ENCODE measurements around the gene SOCS7. TPM values are rescaled to one million over a fixed set of nuclear protein-coding genes. Genes with fewer than 3 reads are reported as not detected.

Gene SOCS7
- total and polyA plus RNA-seq, 4 donors, result 2.9 to 17.2 (median 11.0) TPM

DNA sequence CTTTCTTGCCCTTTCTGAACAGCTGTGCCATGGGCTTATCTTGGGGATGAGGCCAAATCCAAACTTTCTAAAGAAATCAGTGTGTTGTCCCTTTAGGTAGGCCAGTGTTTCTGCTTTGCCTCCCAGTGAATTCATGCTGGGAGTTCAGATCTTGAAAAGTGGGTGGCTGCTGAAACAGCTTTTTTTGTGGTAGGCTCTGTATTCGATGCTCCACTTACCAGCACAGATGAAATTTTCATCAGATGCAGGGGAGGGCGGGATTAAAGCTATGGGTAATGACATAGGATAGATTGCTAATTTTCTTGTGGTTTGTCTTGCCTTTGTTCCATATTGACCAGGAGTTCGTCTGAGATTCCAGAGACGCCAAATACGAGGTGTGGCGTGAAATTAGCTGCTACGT lies 2.8 kb downstream of the SOCS7 start:
- Histone ChIP-seq H3K27me3 (ENCODE audit: control insufficient read depth in 1 of 2, insufficient read depth in 2 of 2, low read length in 1 of 2) (no peaks in the 10 kb centered on the region), H3K27ac (ENCODE audit: low read depth in 1 of 2, low read length in 2 of 2) (no peak overlapping the region), H3K36me3 (ENCODE audit: control insufficient read depth in 1 of 2, insufficient read depth in 2 of 2, low read length in 1 of 2) (no peaks in the 10 kb centered on the region), H3K4me1 (ENCODE audit: control insufficient read depth in 1 of 2, insufficient read depth in 2 of 2, low read length in 2 of 2) (peaks cover 5 to 11% of the 10 kb centered on the region in 2 donors), H3K9me3 (ENCODE audit: control insufficient read depth, low read length) (no peaks in the 10 kb centered on the region), H3K4me3 (ENCODE audit: low read length in 2 of 2) (no peak overlapping the region)
- no peak for ATAC-seq (ENCODE audit: low FRiP score)
- no peak for DNase-seq
- intact Hi-C loops (cut with DNase I), result no loop called here
- 50 to 62% methylated on average over 7 of the region's 7 CpGs for WGBS, 2 donors

DNA sequence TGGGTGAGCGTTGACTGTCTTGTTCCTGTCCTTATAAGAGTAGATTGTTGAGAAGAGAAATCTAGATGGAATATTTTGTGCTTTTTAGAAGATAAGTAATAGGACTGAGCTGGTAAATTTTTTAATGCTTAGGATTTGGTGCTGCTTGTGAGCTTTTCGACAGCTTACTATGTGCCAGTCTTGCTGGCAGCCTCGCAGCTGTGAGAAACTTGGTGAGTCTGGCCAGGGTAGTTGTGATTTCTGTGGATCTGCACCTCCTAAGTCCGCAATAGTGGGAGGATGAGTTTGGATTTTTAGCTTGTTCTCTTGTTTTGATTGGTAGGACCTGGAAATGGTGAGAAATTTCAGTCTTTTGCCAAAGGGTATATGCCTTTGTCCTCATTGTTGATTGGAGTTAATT lies 3.6 kb downstream of the SOCS7 start:
- ATAC-seq (ENCODE audit: low FRiP score) (no peak), DNase-seq (no peak)
- no peak overlapping the region for H3K27ac ChIP-seq (ENCODE audit: low read depth in 1 of 2, low read length in 2 of 2)
- no peaks in the 10 kb centered on the region for H3K9me3 ChIP-seq (ENCODE audit: control insufficient read depth, low read length)
- no peaks in the 10 kb centered on the region for H3K27me3 ChIP-seq (ENCODE audit: control insufficient read depth in 1 of 2, insufficient read depth in 2 of 2, low read length in 1 of 2)
- no peaks in the 10 kb centered on the region for H3K36me3 ChIP-seq (ENCODE audit: control insufficient read depth in 1 of 2, insufficient read depth in 2 of 2, low read length in 1 of 2)
- 10 to 16% methylated on average over 4 of the region's 4 CpGs for WGBS, 2 donors
- H3K4me3 ChIP-seq (ENCODE audit: low read length in 2 of 2), result no peak overlapping the region
- peaks cover 5 to 11% of the 10 kb centered on the region in 2 donors for H3K4me1 ChIP-seq (ENCODE audit: control insufficient read depth in 1 of 2, insufficient read depth in 2 of 2, low read length in 2 of 2)
- intact Hi-C loops (cut with DNase I), result no loop called here

- intact Hi-C loops (cut with DNase I), result no loop called here
- Histone ChIP-seq H3K27ac (ENCODE audit: low read depth in 1 of 2, low read length in 2 of 2) (peak overlapping the region in 1 of 2 donors; percentile 65), H3K36me3 (ENCODE audit: control insufficient read depth in 1 of 2, insufficient read depth in 2 of 2, low read length in 1 of 2) (no peaks in the 10 kb centered on the region), H3K4me3 (ENCODE audit: low read length in 2 of 2) (no peak overlapping the region), H3K9me3 (ENCODE audit: control insufficient read depth, low read length) (no peaks in the 10 kb centered on the region), H3K4me1 (ENCODE audit: control insufficient read depth in 1 of 2, insufficient read depth in 2 of 2, low read length in 2 of 2) (peaks cover 5 to 14% of the 10 kb centered on the region in 2 donors), H3K27me3 (ENCODE audit: control insufficient read depth in 1 of 2, insufficient read depth in 2 of 2, low read length in 1 of 2) (no peaks in the 10 kb centered on the region)
- WGBS, 2 donors, result 5 to 6% methylated on average over 2 of the region's 2 CpGs
- DNase-seq, result no peak
- ATAC-seq (ENCODE audit: low FRiP score), result no peak
Measured at GRCh38 chr17:38357486-38358123, 6.0 kb downstream of the SOCS7 start.

DNA sequence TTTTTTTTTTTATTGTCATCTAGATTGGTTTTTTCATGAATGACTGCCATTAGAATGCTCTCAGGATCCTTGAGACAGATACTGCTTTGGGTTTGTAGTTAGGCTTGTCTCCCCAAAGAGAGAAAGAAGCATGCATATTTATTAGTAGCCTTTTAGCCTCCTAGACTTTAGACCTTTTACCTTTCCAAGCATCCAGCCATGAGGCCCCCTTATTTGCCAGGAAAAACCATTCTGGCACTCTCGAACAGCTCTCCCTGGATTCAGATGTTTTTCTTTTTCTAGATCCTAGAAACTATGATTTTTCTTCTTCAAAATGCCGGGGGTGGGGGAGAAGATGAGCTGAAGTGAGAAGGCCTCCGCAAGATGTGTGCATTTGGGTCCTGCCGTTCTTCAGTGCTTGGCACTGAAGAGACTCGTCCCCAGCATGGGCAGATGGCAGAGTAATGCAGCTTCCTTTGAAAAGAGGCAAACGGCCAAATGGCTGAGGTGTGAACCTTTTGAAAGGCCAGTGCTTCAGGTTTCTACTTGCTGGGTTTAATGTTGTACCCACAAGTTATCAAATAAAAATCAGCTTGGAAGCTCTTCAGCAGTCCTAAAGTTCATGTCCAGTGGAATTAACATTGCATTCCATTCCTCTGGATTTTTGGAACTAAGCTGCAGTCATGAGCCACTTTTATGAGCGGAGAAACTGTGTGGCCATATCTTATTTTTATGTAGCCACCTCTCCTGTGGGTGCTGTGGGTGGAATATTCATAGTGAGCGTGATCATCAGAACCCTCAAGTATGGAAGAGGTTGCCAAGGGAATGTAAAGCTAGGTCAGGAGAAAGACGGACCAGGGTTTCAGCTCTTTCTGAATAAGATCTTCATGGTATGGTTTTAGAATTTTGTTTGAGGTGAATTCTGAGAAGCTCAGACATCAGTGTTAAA lies 7.2 kb downstream of the SOCS7 start:
- ATAC-seq (ENCODE audit: low FRiP score) (no peak), DNase-seq (no peak)
- peaks cover 5 to 12% of the 10 kb centered on the region in 2 donors for H3K4me1 ChIP-seq (ENCODE audit: control insufficient read depth in 1 of 2, insufficient read depth in 2 of 2, low read length in 2 of 2)
- no peaks in the 10 kb centered on the region for H3K36me3 ChIP-seq (ENCODE audit: control insufficient read depth in 1 of 2, insufficient read depth in 2 of 2, low read length in 1 of 2)
- WGBS, 2 donors, result 19 to 20% methylated on average over 9 of the region's 9 CpGs
- no peaks in the 10 kb centered on the region for H3K27me3 ChIP-seq (ENCODE audit: control insufficient read depth in 1 of 2, insufficient read depth in 2 of 2, low read length in 1 of 2)
- H3K27ac ChIP-seq (ENCODE audit: low read depth in 1 of 2, low read length in 2 of 2), result peak overlapping the region in 1 of 2 donors; percentile 68
- no peak overlapping the region for H3K4me3 ChIP-seq (ENCODE audit: low read length in 2 of 2)
- intact Hi-C loops (cut with DNase I), result no loop called here
- H3K9me3 ChIP-seq (ENCODE audit: control insufficient read depth, low read length), result no peaks in the 10 kb centered on the region

- Histone ChIP-seq H3K27ac (ENCODE audit: low read depth in 1 of 2, low read length in 2 of 2) (no peak overlapping the region), H3K4me3 (ENCODE audit: low read length in 2 of 2) (no peak overlapping the region), H3K27me3 (ENCODE audit: control insufficient read depth in 1 of 2, insufficient read depth in 2 of 2, low read length in 1 of 2) (no peaks in the 10 kb centered on the region), H3K9me3 (ENCODE audit: control insufficient read depth, low read length) (no peaks in the 10 kb centered on the region), H3K36me3 (ENCODE audit: control insufficient read depth in 1 of 2, insufficient read depth in 2 of 2, low read length in 1 of 2) (peaks cover 2 to 4% of the 10 kb centered on the region in 2 donors), H3K4me1 (ENCODE audit: control insufficient read depth in 1 of 2, insufficient read depth in 2 of 2, low read length in 2 of 2) (peaks cover 3 to 12% of the 10 kb centered on the region in 2 donors)
- no peak for DNase-seq
- WGBS, 2 donors, result 54 to 71% methylated on average over 5 of the region's 5 CpGs
- no peak for ATAC-seq (ENCODE audit: low FRiP score)
- intact Hi-C loops (cut with DNase I), result no loop called here
Measured at GRCh38 chr17:38361694-38362465, 10.2 kb downstream of the SOCS7 start.

GRCh38 chr17:38363016-38363415 lies 11.4 kb downstream of the SOCS7 start:
- DNase-seq (no peak), ATAC-seq (ENCODE audit: low FRiP score) (no peak)
- H3K4me1 ChIP-seq (ENCODE audit: control insufficient read depth in 1 of 2, insufficient read depth in 2 of 2, low read length in 2 of 2), result peaks cover 2 to 12% of the 10 kb centered on the region in 2 donors
- intact Hi-C loops (cut with DNase I), result no loop called here
- H3K9me3 ChIP-seq (ENCODE audit: control insufficient read depth, low read length), result no peaks in the 10 kb centered on the region
- WGBS, 2 donors, result 93 to 95% methylated on average over 5 of the region's 5 CpGs
- H3K4me3 ChIP-seq (ENCODE audit: low read length in 2 of 2), result no peak overlapping the region
- no peaks in the 10 kb centered on the region for H3K27me3 ChIP-seq (ENCODE audit: control insufficient read depth in 1 of 2, insufficient read depth in 2 of 2, low read length in 1 of 2)
- peaks cover 2 to 6% of the 10 kb centered on the region in 2 donors for H3K36me3 ChIP-seq (ENCODE audit: control insufficient read depth in 1 of 2, insufficient read depth in 2 of 2, low read length in 1 of 2)
- H3K27ac ChIP-seq (ENCODE audit: low read depth in 1 of 2, low read length in 2 of 2), result no peak overlapping the region

DNA sequence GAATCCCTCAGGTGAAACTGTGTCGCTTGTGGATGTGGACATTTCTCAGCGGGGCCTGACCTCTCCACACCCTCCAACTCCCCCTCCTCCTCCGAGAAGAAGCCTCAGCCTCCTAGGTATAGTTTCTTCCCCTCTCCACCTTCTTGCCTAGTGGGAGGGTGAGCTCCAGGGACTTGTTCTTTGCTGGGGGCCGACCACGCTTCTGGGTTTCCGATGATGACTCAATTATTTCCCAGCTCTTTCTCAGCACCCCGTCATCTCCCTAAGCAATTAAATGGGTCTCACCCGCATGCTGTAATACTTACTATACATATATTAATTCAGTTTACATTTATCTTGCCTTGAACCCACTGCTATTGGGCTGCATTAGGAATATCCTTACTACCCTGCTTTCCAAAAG lies 13.1 kb downstream of the SOCS7 start:
- Histone ChIP-seq H3K4me3 (ENCODE audit: low read length in 2 of 2) (no peak overlapping the region), H3K27me3 (ENCODE audit: control insufficient read depth in 1 of 2, insufficient read depth in 2 of 2, low read length in 1 of 2) (no peaks in the 10 kb centered on the region), H3K36me3 (ENCODE audit: control insufficient read depth in 1 of 2, insufficient read depth in 2 of 2, low read length in 1 of 2) (peaks cover 10% of the 10 kb centered on the region in 2 donors), H3K4me1 (ENCODE audit: control insufficient read depth in 1 of 2, insufficient read depth in 2 of 2, low read length in 2 of 2) (peaks cover 0 to 3% of the 10 kb centered on the region in 2 donors), H3K9me3 (ENCODE audit: control insufficient read depth, low read length) (no peaks in the 10 kb centered on the region), H3K27ac (ENCODE audit: low read depth in 1 of 2, low read length in 2 of 2) (no peak overlapping the region)
- DNase-seq (no peak), ATAC-seq (ENCODE audit: low FRiP score) (no peak)
- WGBS, 2 donors, result 90 to 91% methylated on average over 8 of the region's 8 CpGs
- intact Hi-C loops (cut with DNase I), result no loop called here

- Histone ChIP-seq H3K9me3 (ENCODE audit: control insufficient read depth, low read length) (no peaks in the 10 kb centered on the region), H3K4me1 (ENCODE audit: control insufficient read depth in 1 of 2, insufficient read depth in 2 of 2, low read length in 2 of 2) (no peaks in the 10 kb centered on the region), H3K4me3 (ENCODE audit: low read length in 2 of 2) (no peak overlapping the region), H3K27me3 (ENCODE audit: control insufficient read depth in 1 of 2, insufficient read depth in 2 of 2, low read length in 1 of 2) (no peaks in the 10 kb centered on the region), H3K27ac (ENCODE audit: low read depth in 1 of 2, low read length in 2 of 2) (no peak overlapping the region), H3K36me3 (ENCODE audit: control insufficient read depth in 1 of 2, insufficient read depth in 2 of 2, low read length in 1 of 2) (peaks cover 10% of the 10 kb centered on the region in 2 donors)
- 89 to 91% methylated on average over 8 of the region's 8 CpGs for WGBS, 2 donors
- ATAC-seq (ENCODE audit: low FRiP score) (no peak), DNase-seq (no peak)
- intact Hi-C loops (cut with DNase I), result loop anchor here in 1 of 2 donors (1.0 kb wide), 1 partner anchor 37 kb away; no protein-coding TSS in a partner anchor
Measured at GRCh38 chr17:38369124-38369886, 17.7 kb downstream of the SOCS7 start.

Data from aorta (tissue), 5 donors.